PC-3 (cell line): ENCODE data around the gene RTN4. TPM values are rescaled to one million over a fixed set of nuclear protein-coding genes. Genes with fewer than 3 reads are reported as not detected.

ENCODE experiments used
- ATAC-seq: fragments of 200-7000 bp; cut with Tn5 transposase; 2 replicates; pipeline ENCODE4 v1.9.1; 2020; ENCODE audit warnings: mild to moderate bottlenecking, moderate library complexity
- BruUV-seq: library from RNA; stranded (reverse); fragments of 400-500 nt; replicated peaks from 2 replicates; lab custom pipeline; 2021; lab: Mats Ljungman, UMichigan
- CTCF ChIA-PET: fragments of 300-600 bp; sonication (Branson Sonifier 250); formaldehyde crosslinking; loops from one replicate; lab custom pipeline; 2022; ENCODE audit warnings: antibody characterized with exemption; lab: Charles Lee
- POLR2A ChIA-PET: fragments of 300-600 bp; sonication (Branson Sonifier 250); formaldehyde crosslinking; loops from one replicate; lab custom pipeline; 2022; ENCODE audit warnings: antibody characterized with exemption; ENCODE audit not compliant: unreplicated experiment; lab: Charles Lee
- DNase-seq: peaks from one replicate; pipeline ENCODE4 v3.0.0-alpha.2; 2015
- H2AFZ ChIP-seq: fragments of 300-600 bp; sonication (generic); 2 replicates; pipeline ENCODE4 v1.6.0; 2016; ENCODE audit warnings: antibody characterized with exemption, low read length
- H3F3A ChIP-seq: fragments of 300-600 bp; sonication (generic); one replicate; pipeline ENCODE4 v1.6.0; 2017; ENCODE audit warnings: antibody characterized with exemption, low read length, control low read depth, mild to moderate bottlenecking; ENCODE audit not compliant: unreplicated experiment
- H3K27ac ChIP-seq: fragments of 300-600 bp; sonication (generic); 2 replicates; pipeline ENCODE4 v1.5.1; 2016; ENCODE audit warnings: mild to moderate bottlenecking, low read length
- H3K27me3 ChIP-seq: fragments of 300-600 bp; sonication (generic); 2 replicates; pipeline ENCODE4 v1.6.1; 2016; ENCODE audit warnings: low read length, mixed read lengths
- H3K36me3 ChIP-seq: fragments of 300-600 bp; sonication (generic); 2 replicates; pipeline ENCODE4 v1.6.1; 2016; ENCODE audit warnings: low read depth, mixed run types, low read length, mixed read lengths
- H3K4me1 ChIP-seq: fragments of 300-600 bp; sonication (generic); 2 replicates; pipeline ENCODE4 v1.5.1; 2016; ENCODE audit warnings: low read length; ENCODE audit not compliant: insufficient read depth
- H3K4me2 ChIP-seq: fragments of 300-600 bp; sonication (generic); 2 replicates; pipeline ENCODE4 v1.6.0; 2016; ENCODE audit warnings: low read length
- H3K4me3 ChIP-seq: fragments of 300-600 bp; sonication (generic); 2 replicates; pipeline ENCODE4 v1.5.1; 2016; ENCODE audit warnings: mild to moderate bottlenecking, low read length, mixed read lengths
- H3K79me2 ChIP-seq: fragments of 300-600 bp; sonication (generic); 2 replicates; pipeline ENCODE4 v1.6.1; 2017; ENCODE audit warnings: low read length, mixed read lengths
- H3K9ac ChIP-seq: fragments of 300-600 bp; sonication (generic); 2 replicates; pipeline ENCODE4 v1.6.0; 2016; ENCODE audit warnings: mild to moderate bottlenecking, low read length
- H3K9me2 ChIP-seq: fragments of 300-600 bp; sonication (generic); replicated peaks from 2 replicates; pipeline ENCODE4 v1.6.1; 2016; ENCODE audit warnings: mixed run types, low read length, mixed read lengths
- H3K9me3 ChIP-seq: fragments of 300-600 bp; sonication (generic); 2 replicates; pipeline ENCODE4 v1.6.1; 2016; ENCODE audit warnings: low read length, mixed read lengths
- H4K20me1 ChIP-seq: fragments of 300-600 bp; sonication (generic); 2 replicates; pipeline ENCODE4 v1.6.1; 2016; ENCODE audit warnings: low read length, mixed read lengths
- EZH2 ChIP-seq: fragments of 300-600 bp; sonication (generic); IDR thresholded peaks from one replicate; pipeline ENCODE4 v1.6.1; 2017; ENCODE audit warnings: antibody characterized with exemption, mild to moderate bottlenecking, low read length; ENCODE audit not compliant: unreplicated experiment
- EZH2phosphoT487 ChIP-seq: fragments of 300-600 bp; sonication (generic); IDR thresholded peaks from 2 replicates; pipeline ENCODE4 v1.6.1; 2018; ENCODE audit warnings: mild to moderate bottlenecking, antibody characterized with exemption, low read length, borderline replicate concordance
- intact Hi-C: fragments of 100-400 bp; cut with micrococcal nuclease; formaldehyde crosslinking; loops from 2 replicates; pipeline ENCODE4 v1.9.0; 2023
- total RNA-seq: library from RNA; depleted of rRNA; stranded (reverse); fragments of >200 nt; gene quantifications from 2 replicates; pipeline ENCODE4 v1.2.3, GENCODE V29; 2014
- TF ChIP-seq, protein P1 (sequence below): fragments of 300-600 bp; sonication (generic); conservative IDR thresholded peaks from 2 replicates; pipeline ENCODE4 v1.5.1; 2017; ENCODE audit warnings: antibody characterized with exemption, low read depth, mild to moderate bottlenecking, low read length

Gene RTN4
- total RNA-seq, 1 experiment from 2014 or later, result 150 TPM

DNA sequence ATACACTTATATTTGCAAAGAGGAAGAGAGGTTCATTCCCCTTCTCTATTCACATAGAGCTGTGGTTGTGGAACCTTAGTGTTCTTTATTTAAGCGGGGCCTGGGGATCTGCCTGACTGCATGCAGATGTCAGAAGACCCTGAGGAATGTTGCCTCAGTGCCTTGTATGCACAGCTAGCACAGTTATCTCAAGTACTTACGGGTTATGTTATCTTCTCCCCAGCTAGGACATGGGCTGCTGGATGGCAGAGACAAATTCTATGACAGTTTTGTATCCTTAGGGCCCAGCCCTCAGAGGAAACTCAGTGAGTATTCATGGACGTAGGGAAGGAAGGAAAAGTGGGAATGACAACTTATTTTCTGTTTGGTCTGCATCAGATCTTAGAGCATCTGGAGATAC, 37.7 kb upstream of the RTN4 start:
- ATAC-seq (no peak), DNase-seq (no peak)
- no peak overlapping the region for H3K4me3 ChIP-seq
- no peaks in the 10 kb centered on the region for H3K9me2 ChIP-seq
- peaks cover 11% of the 10 kb centered on the region; the same call in 1 of the 2 replicates for H3K4me1 ChIP-seq
- H3K79me2 ChIP-seq, result no peaks in the 10 kb centered on the region
- CTCF ChIA-PET, result no interaction called here
- H3K9ac ChIP-seq, result no peak overlapping the region
- BruUV-seq, result no TSS peak
- TF ChIP-seq, protein P1, sequence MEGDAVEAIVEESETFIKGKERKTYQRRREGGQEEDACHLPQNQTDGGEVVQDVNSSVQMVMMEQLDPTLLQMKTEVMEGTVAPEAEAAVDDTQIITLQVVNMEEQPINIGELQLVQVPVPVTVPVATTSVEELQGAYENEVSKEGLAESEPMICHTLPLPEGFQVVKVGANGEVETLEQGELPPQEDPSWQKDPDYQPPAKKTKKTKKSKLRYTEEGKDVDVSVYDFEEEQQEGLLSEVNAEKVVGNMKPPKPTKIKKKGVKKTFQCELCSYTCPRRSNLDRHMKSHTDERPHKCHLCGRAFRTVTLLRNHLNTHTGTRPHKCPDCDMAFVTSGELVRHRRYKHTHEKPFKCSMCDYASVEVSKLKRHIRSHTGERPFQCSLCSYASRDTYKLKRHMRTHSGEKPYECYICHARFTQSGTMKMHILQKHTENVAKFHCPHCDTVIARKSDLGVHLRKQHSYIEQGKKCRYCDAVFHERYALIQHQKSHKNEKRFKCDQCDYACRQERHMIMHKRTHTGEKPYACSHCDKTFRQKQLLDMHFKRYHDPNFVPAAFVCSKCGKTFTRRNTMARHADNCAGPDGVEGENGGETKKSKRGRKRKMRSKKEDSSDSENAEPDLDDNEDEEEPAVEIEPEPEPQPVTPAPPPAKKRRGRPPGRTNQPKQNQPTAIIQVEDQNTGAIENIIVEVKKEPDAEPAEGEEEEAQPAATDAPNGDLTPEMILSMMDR, result no peak
- TF ChIP-seq EZH2phosphoT487 (no peak), EZH2 (no peak)
- H3K36me3 ChIP-seq, result no peaks in the 10 kb centered on the region
- intact Hi-C loops, result no loop called here
- POLR2A ChIA-PET, result no interaction called here
- H4K20me1 ChIP-seq, result no peaks in the 10 kb centered on the region
- H3K4me2 ChIP-seq, result no peak overlapping the region
- no peaks in the 10 kb centered on the region for H3F3A ChIP-seq
- H2AFZ ChIP-seq, result no peak overlapping the region
- no peaks in the 10 kb centered on the region for H3K27me3 ChIP-seq
- no peaks in the 10 kb centered on the region for H3K9me3 ChIP-seq
- H3K27ac ChIP-seq, result no peak overlapping the region

- intact Hi-C loops, result no loop called here
- ChIA-PET CTCF (no interaction called here), POLR2A (no interaction called here)
- Histone ChIP-seq H4K20me1 (no peaks in the 10 kb centered on the region), H3K4me3 (no peak overlapping the region), H2AFZ (no peak overlapping the region), H3K27me3 (no peaks in the 10 kb centered on the region), H3K79me2 (no peaks in the 10 kb centered on the region), H3K9ac (no peak overlapping the region), H3K9me3 (no peaks in the 10 kb centered on the region), H3K9me2 (no peaks in the 10 kb centered on the region), H3F3A (no peaks in the 10 kb centered on the region), H3K4me1 (0 out of 2 replicates have a peak, but pooled peaks cover 7% of the 10 kb centered on the region), H3K36me3 (no peaks in the 10 kb centered on the region), H3K27ac (no peak overlapping the region), H3K4me2 (no peak overlapping the region)
- no peak for TF ChIP-seq EZH2phosphoT487
- TF ChIP-seq EZH2, result no peak
- TF ChIP-seq, protein P1, result no peak
- ATAC-seq, result no peak; the same call in 1 of the 2 replicates
- BruUV-seq, result no TSS peak
- no peak for DNase-seq
These were observed 37.2 kb upstream of the RTN4 start for GRCh38 chr2:55087501-55087900.

DNA sequence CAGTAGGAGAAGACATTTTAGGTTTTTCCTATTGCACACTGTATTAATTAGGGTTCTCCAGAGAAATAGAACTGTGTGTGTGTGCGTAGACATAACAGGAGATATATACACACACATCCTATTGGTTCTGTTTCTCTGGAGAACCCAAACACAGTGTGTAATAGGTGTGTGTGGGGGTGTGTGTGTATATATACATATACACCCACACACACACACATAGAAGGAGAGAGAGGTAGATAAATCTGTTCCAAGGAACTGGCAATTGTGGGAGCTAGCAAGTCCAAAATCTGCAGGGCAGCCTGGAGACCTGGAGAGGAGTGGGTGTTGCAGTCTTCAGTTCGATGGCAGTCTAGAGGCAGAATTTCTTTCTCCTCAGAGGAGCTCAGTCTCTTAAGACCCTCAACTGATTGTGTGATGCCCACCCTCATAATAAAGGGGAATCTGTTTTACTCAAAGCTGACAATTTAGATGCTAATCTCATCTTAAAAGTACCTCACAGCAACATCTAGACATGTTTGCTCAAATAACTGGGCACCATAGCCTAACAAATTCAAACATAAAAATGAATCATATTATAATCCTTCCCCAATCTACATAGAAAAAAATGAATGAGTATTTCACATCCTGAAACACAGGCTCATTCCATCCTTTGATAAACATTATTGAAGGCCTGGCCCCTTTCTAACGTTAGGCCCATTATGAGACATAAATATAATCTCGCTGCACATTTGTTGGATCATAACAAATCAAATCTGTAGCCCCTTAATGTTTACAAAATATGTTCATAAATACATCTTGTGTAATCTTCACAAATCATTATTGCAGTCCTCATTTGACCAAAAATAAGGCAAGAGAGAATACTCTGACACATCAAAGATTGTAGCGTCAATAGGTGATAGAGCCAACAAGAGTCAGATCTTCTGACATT, 35.1 kb upstream of the RTN4 start:
- no TSS peak for BruUV-seq
- no peaks in the 10 kb centered on the region for H3K36me3 ChIP-seq
- TF ChIP-seq EZH2 (no peak), EZH2phosphoT487 (no peak)
- TF ChIP-seq, protein P1, result no peak
- H3K4me2 ChIP-seq, result no peak overlapping the region
- no peak overlapping the region for H3K27ac ChIP-seq
- no peaks in the 10 kb centered on the region for H3K27me3 ChIP-seq
- intact Hi-C loops, result no loop called here
- no peak for DNase-seq
- CTCF ChIA-PET, result no interaction called here
- POLR2A ChIA-PET, result no interaction called here
- H3K9me2 ChIP-seq, result no peaks in the 10 kb centered on the region
- H3F3A ChIP-seq, result no peaks in the 10 kb centered on the region
- no peaks in the 10 kb centered on the region for H4K20me1 ChIP-seq
- no peak overlapping the region for H2AFZ ChIP-seq
- no peak overlapping the region for H3K4me3 ChIP-seq
- no peaks in the 10 kb centered on the region for H3K79me2 ChIP-seq
- ATAC-seq, result no peak
- H3K9ac ChIP-seq, result no peak overlapping the region
- no peaks in the 10 kb centered on the region for H3K9me3 ChIP-seq
- H3K4me1 ChIP-seq, result 0 out of 2 replicates have a peak, but pooled peaks cover 6% of the 10 kb centered on the region
